CD4-positive, alpha-beta T cell treated with Interleukin-1 beta for 1 hour (primary cell): ENCODE results near the gene SH3YL1.

Experiments used
- DNase-seq, 2 donors: peaks; one replicate each; pipeline ENCODE4 v3.0.0-alpha.2; 2020 to 2022

Gene SH3YL1

DNA sequence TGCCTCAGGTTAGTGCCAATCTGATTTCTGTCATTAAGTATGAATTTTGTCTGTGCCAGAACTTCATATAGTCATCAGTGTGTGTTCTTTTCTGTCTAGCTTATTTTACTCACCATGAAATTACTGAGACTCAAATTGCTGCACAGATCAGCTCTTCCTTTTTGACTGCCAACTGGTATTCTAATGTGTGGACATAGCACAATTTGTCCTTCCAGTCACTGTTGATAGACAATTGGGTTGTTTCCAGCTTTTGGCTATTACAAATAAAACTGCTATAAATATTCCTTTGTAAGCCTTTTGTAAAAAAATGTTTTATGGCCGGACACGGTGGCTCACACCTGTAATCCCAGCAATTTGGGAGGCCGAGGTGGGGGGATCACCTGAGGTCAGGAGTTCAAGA lies 7.7 kb downstream of the SH3YL1 start:
- no peak for DNase-seq

- no peak for DNase-seq
Observed at GRCh38 chr2:255195-255594, 8.6 kb downstream of the SH3YL1 start.

- no peak for DNase-seq
Observed at GRCh38 chr2:254241-254640, 9.6 kb downstream of the SH3YL1 start.

DNA sequence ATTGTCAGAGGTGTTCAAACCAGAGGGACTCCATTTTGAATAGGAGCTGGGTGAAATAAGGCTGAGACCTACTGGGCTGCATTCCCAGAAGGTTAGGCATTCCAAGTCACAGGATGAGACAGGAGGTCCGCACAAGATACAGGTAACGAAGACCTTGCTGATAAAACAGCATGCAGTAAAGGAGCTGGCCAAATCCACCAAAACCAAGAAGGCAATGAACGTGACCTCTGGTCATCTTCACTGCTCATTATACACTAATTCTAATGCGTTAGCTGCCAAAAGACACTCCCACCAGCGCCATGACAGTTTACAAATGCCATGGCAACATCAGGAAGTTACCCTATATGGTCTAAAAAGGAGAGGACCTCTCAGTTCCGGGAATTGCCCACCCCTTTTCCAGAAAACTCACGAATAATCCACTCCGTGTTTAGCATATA lies 10.6 kb downstream of the SH3YL1 start:
- DNase-seq, result no peak

DNA sequence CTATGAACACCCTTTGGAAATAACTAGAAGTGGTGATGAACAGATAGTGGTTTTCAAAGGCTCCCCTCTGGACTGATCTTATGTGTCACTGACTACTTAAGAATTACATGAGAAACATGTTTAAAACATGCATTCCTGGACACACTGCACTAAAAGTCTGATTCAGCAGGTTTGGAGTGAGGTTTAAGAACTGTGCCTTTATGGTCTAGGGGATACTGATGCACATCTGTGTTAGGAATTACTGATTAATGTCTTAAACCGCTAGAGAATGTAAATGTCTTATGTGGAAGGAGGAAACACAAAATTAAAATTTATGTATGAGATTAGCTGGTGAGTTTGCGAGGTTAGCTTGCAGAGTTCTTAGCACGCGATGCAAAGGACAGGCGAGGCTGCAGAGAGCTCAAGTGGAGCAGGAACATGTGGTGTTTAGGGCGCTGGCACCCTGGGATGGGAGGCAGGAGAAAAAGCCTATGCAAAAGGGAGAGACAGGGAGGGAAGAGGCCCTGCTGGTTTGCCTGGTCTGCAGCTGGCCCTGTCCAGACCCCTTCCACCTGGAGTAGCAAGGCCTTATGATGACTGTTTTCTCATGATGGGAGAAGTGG lies 11.7 kb downstream of the SH3YL1 start:
- no peak for DNase-seq

- no peak for DNase-seq
Observed at GRCh38 chr2:249538-250042, 14.2 kb downstream of the SH3YL1 start.

- no peak for DNase-seq
Observed at GRCh38 chr2:248724-249123, 15.1 kb downstream of the SH3YL1 start.

GRCh38 chr2:246489-247144 lies 17.2 kb downstream of the SH3YL1 start:
- peak in 1 of 2 donors; percentile 50 for DNase-seq

DNA sequence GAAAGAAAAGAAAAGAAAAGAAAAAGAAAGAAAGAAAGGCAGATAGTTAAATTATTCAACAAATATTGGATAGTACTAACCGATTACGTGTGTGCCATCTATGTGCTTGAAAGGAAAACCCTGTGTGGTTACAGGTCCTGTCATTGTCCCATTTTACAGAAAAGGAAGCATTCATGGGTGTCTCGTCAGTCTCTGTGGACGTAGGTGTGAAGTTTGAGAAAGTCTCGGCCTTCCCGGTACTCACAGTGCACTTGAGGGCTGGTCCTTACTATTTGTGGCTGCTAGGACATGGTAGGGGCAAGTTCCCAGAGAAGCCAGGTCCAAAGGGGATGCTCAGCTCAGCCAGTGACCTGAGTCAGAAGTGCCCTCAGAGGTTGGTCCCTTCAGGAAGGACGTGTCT lies 19.3 kb downstream of the SH3YL1 start:
- no peak for DNase-seq

DNA sequence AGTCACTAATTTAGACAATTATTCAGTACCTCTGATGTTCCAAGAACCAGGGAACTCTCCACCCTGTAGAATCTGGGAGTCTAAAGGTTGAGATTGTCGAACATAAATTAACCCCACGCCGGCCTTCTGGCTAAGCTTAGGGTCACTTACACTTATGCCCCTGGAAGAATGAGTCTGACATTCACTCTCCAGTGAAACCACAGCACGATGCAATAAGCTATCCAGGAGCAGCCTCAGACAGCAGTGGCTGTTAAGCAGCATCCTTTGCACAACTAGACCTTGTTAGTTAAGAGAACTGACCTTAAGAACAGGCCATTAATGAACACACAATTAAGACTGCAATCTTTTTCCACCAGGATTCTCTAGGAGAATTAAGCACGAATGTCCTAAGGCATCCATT lies 25.0 kb downstream of the SH3YL1 start:
- DNase-seq, result no peak

DNA sequence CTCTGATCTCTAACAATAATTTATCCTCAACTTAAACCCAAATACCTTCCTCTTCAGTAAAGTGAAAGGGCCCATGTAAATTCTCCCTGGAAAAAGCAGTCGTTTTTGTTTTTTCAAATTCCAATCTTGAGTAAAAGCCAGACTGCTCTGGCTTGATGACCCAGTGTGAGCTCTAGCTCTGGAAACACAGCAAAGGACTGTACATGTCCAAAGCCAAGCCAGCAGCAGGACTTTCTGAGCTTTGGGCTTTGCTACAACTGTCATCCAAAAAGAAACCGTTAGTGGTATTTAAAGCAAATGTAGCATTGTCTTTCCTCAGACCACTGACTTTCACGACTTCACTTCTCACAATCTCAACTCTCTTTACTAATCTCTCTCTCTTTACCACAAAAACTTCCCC lies 25.4 kb downstream of the SH3YL1 start:
- DNase-seq, result no peak

- DNase-seq, result peak; percentile 10 to 16
Observed at GRCh38 chr2:237878-238277, 26.0 kb downstream of the SH3YL1 start.

GRCh38 chr2:236993-237539 lies 26.8 kb downstream of the SH3YL1 start:
- no peak for DNase-seq

DNA sequence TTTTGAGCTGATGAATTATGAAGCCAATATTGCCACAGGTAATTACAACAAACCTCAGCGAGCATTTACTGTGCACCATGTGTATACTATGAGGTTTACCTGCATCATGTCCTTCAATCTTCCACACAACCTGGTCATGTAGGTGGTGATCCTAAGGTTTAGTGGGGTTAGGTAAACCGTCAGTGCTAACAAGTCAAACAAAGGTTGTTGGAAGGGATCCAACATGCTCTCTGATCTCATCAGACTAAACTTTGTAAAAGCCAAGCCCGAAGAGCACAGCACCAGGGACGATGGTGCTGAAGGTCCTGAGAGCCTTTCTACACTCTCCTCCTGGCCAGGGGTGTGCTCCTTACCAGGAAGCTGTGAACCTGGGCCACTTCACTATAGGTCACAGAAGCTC lies 29.4 kb downstream of the SH3YL1 start:
- no peak for DNase-seq

- DNase-seq, result no peak
Observed at GRCh38 chr2:233030-233429, 30.8 kb downstream of the SH3YL1 start.

DNA sequence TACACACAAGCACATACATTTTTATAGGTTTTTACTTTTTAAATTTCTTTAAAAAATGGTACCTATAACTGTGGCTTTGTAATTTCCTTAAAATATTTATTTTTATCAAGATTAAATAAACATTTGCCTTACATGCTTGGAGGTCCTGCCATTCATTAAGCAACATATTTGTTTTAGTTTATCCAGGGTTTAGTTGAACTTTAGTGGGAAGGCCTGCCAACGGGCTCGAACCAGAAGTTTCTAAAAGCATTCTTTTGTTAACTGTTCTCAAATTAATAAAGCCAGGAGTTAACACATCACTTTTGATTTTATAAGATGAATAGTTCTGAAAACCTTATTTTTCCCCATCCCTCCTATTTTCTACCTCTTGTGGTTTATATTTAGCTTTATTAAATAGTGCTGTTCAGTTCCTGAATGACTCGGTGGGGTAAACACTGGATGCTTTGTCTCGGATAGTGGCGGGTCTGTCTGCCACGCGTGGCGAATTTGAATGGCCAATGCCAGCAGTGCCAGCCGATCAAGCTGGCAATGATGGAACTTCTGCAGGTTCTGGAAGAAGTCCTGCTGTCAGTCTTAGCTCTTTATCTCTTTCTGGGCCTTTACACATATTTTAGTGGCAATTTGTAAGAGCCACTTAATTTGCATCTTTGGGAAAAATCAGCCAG lies 32.2 kb downstream of the SH3YL1 start:
- no peak for DNase-seq

GRCh38 chr2:228518-229278 lies 35.1 kb downstream of the SH3YL1 start:
- no peak for DNase-seq

GRCh38 chr2:228115-228514 lies 35.7 kb downstream of the SH3YL1 start:
- no peak for DNase-seq

- no peak for DNase-seq
Observed at GRCh38 chr2:223971-224760, 39.7 kb downstream of the SH3YL1 start.

GRCh38 chr2:223451-223850 lies 40.4 kb downstream of the SH3YL1 start:
- DNase-seq, result peak in 1 of 2 donors; percentile 7

DNA sequence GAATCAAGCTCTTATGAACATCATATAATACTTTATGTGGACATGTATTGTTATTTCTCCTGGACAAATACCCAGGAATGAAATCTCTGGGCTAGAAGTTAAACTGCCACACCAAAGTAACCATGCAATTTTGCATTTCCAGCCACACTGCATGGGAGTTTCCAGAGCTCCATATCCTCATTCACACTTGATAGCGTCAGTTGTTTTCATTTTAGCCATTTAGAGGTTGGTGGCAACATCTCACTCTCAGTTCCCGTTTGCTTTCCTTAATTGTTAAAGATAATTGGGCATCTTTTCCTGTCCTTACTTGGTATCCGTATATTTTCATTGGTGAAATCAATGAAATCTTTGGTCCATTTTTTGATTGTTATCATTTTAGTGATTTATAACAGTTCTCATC lies 47.8 kb downstream of the SH3YL1 start:
- DNase-seq, result no peak
